Endothelial cell of umbilical vein (primary cell): ENCODE data around the gene C14orf39.

Source experiments
- CTCF ChIP-seq, 2 donors: IDR thresholded peaks; 1 replicate in 1 of 2; 2 replicates in 1 of 2; pipeline ENCODE4 v1.5.1; 2011; ENCODE audit warnings: low read length in 2 of 2, mild to moderate bottlenecking in 2 of 2, moderate library complexity in 2 of 2, control low read depth in 1 of 2, inconsistent platforms in 1 of 2, low read depth in 1 of 2; ENCODE audit not compliant: insufficient read depth in 1 of 2; ENCODE audit errors: extremely low read depth in 1 of 2
- EZH2 ChIP-seq: IDR thresholded peaks from 2 replicates; pipeline ENCODE4 v1.6.1; 2012; ENCODE audit warnings: borderline replicate concordance, low read depth, mild to moderate bottlenecking, moderate library complexity, low read length, inconsistent platforms; ENCODE audit not compliant: severe bottlenecking
- JUN ChIP-seq: IDR thresholded peaks from 2 replicates; pipeline ENCODE4 v1.6.1; 2011; ENCODE audit warnings: borderline replicate concordance, low read depth; ENCODE audit not compliant: insufficient read length, insufficient read depth
- POLR2A ChIP-seq: IDR thresholded peaks from 2 replicates; pipeline ENCODE4 v1.6.1; 2012; ENCODE audit warnings: low read depth, mild to moderate bottlenecking, control low read depth, low read length
- POLR2AphosphoS5 ChIP-seq: IDR thresholded peaks from 2 replicates; pipeline ENCODE4 v1.6.1; 2012; ENCODE audit warnings: low read depth, mild to moderate bottlenecking, control low read depth, low read length, moderate library complexity; ENCODE audit not compliant: insufficient read depth

GRCh38 chr14:60510254-60510950, 24.5 kb upstream of the C14orf39 start:
- TF ChIP-seq CTCF (IDR thresholded peaks at IDR 0.05; ENCODE audit: extremely low read depth in 1 of 2, insufficient read depth in 1 of 2, low read depth in 1 of 2, low read length in 2 of 2) (no peak), POLR2A (no peak), JUN (no peak), POLR2AphosphoS5 (no peak), EZH2 (peak; percentile 72)
